GM21367 (cell line): ENCODE results near the gene SMOC2.

ENCODE experiments used
- ATAC-seq: cut with Tn5 transposase; IDR thresholded peaks from one replicate; pipeline ENCODE4 v1.9.1; 2021; ENCODE audit not compliant: unreplicated experiment

Gene SMOC2

GRCh38 chr6:168415098-168415992 lies 25.6 kb upstream of the SMOC2 start:
- ATAC-seq: no peak

- ATAC-seq: no peak
These were observed 24.9 kb upstream of the SMOC2 start for GRCh38 chr6:168415993-168416530.

GRCh38 chr6:168416531-168416930 lies 24.5 kb upstream of the SMOC2 start:
- ATAC-seq: no peak

GRCh38 chr6:168417191-168417590 lies 23.8 kb upstream of the SMOC2 start:
- no peak for ATAC-seq

GRCh38 chr6:168417679-168418557 lies 23.1 kb upstream of the SMOC2 start:
- ATAC-seq: no peak

- no peak for ATAC-seq
These were observed 22.3 kb upstream of the SMOC2 start for GRCh38 chr6:168418711-168419121.

GRCh38 chr6:168419569-168419968 lies 21.4 kb upstream of the SMOC2 start:
- ATAC-seq: no peak

- no peak for ATAC-seq
These were observed 20.9 kb upstream of the SMOC2 start for GRCh38 chr6:168420084-168420483.

GRCh38 chr6:168420706-168421105 lies 20.3 kb upstream of the SMOC2 start:
- ATAC-seq: no peak

GRCh38 chr6:168427184-168427583 lies 13.8 kb upstream of the SMOC2 start:
- ATAC-seq: no peak

GRCh38 chr6:168428052-168428826 lies 12.7 kb upstream of the SMOC2 start:
- no peak for ATAC-seq

- ATAC-seq: no peak
These were observed 12.1 kb upstream of the SMOC2 start for GRCh38 chr6:168428863-168429262.

- no peak for ATAC-seq
These were observed 8.8 kb upstream of the SMOC2 start for GRCh38 chr6:168432196-168432595.

GRCh38 chr6:168433898-168434297 lies 7.1 kb upstream of the SMOC2 start:
- ATAC-seq: no peak

GRCh38 chr6:168434505-168434904 lies 6.5 kb upstream of the SMOC2 start:
- ATAC-seq: no peak

- ATAC-seq: no peak
These were observed 3.2 kb upstream of the SMOC2 start for GRCh38 chr6:168437751-168438150.

GRCh38 chr6:168438783-168439520 lies 2.0 kb upstream of the SMOC2 start:
- ATAC-seq: no peak

- ATAC-seq: no peak
These were observed 1.1 kb upstream of the SMOC2 start for GRCh38 chr6:168439794-168440450.
